Myocyte (in vitro differentiated cells): ENCODE results near the gene AGFG2. TPM values are rescaled to one million over a fixed set of nuclear protein-coding genes. Genes with fewer than 3 reads are reported as not detected.

ENCODE experiments used
- DNase-seq: peaks from one replicate; pipeline ENCODE4 v3.0.0-alpha.2; 2012; ENCODE audit warnings: low read depth
- total RNA-seq: library from RNA; depleted of rRNA; stranded (reverse); fragments of >200 nt; gene quantifications from 2 replicates; pipeline ENCODE4 v1.2.3, GENCODE V29; 2014

AGFG2 gene
- total RNA-seq, 1 donor from 2014 or later = 10.5 TPM

DNA sequence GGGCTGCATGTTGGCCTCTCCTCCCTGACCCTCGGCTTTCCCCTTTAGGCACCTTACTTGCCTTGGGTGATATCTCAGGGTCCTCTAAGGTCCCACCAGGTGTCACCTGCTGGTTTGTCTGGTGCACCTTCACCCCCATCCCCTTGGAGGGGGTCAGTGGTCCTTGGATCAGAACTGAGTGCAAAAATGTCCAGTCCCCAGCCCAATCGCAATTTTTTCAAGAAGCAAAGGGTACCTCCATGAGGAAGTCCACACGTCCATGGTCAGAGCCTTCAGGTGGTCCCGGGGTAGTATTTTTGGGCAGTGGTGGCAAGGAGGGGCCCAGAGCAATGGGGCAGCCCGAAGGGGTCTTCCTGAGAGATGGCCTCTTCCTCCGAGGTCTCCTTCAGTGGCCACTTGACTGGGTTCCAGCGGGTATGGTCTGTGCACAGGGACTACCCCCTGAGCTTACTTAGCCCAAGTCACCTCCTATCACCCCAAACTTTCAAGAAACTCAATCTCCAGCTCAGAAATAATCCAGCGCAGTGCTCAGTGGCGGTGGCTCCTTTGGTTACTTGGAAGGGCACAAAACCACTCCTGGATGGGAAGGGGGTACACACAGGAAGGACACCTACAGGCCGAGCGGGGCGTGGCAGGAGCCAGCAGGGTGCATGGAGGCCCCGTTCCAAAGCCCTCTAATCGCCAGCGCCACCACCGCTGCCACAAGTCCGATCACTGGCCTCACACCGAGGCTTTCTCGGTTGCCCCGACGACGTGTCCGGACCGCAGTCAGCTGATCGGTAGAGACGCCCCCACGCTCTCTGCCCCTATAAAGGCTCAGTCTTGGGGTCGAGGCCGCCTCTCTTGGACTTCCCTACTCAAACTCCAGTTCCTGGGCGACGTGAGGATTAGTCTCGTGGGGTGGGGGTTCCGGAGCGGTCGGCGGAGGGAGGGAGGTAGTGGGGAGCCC lies 30.2 kb downstream of the AGFG2 start:
- no peak for DNase-seq

GRCh38 chr7:100570954-100571828 lies 32.2 kb downstream of the AGFG2 start:
- DNase-seq = no peak

DNA sequence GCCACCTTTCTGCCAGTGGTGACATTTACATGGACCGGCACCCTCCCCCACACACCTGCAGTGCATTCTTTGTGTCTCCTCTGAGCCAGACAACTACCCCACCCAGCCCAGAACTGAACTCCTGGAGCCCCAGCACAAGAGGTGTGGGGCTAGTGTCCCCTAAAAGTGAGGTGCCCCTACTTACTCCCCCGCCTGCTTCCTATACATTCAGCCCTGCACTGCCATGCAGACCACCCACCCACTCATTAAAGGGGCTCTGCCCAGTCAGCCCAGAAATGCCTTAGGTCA lies 32.8 kb downstream of the AGFG2 start:
- DNase-seq = no peak

DNA sequence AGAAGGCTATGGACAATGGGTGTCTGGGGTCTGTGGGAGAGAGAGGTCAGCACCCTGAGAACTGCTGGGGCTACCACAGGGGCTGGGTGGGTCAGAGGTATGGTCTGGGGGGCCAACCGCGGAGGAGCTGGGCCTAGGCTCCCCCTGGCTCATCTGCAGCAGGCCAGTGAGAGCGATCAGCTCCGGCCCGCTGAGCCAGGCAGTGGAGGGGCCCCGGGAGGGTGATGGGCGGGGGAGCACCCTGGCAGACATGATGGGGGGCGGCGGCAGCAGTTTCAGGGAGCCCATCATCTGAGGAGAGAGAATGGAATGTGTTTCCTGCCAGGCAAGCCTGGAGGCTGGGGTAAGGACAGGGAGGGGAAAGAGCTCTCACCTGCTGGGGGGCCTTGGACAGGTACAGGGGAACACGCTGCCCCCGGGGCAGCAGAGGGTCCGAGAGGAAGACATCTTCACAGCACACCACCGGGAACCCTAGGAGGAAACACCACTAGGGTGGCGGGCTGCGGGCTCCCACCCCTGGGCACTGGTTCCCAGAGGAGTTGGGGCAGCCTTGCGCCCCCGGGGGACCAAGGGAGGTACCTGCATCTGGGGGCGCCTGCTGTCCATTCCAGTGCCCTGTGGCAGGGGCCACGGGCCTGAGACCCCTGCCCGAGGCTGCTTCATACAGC lies 33.4 kb downstream of the AGFG2 start:
- DNase-seq = no peak

GRCh38 chr7:100572949-100573675 lies 34.1 kb downstream of the AGFG2 start:
- no peak for DNase-seq

DNA sequence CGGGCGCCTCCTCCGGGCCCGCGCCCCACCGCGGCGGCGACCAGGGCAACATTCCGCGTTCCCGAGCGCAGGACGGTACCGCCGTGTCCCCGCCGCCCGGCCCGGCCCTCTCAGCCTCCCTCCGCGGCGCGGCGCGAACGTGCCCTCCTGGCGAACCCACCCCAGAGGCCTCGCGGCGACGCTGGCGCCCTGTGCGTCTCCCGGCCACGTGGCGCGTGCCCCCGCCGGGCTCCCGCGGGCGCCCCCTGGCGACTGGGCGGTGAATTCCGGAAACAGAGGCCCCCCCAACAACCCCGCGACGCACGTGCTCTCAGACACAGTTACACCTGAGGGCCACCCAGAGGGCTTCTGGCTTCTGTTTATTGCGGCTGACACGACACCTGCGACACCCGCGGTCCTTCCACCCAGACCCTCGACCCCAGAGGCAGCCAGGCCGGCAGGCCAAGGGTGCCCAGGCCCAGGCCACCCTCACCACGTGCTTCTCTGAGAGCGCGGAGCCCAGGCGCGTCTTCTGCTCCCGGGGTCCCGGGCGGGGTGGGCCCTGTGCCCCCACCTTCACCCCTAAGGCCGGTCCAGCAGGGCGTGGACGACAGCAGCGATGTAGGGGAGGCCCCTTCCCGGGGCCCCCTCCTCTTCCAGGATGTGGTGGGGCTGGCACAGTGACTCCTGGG lies 34.8 kb downstream of the AGFG2 start, which contains the start of gene SAP25:
Gene SAP25, minus strand, starts transcription at position 210 of the 671 bp plus-strand sequence. Its CDS starts 158 bp downstream, at position 52.
- no peak for DNase-seq

GRCh38 chr7:100574362-100575205 lies 35.6 kb downstream of the AGFG2 start:
- DNase-seq = no peak

GRCh38 chr7:100575206-100575631 lies 36.2 kb downstream of the AGFG2 start:
- no peak for DNase-seq

DNA sequence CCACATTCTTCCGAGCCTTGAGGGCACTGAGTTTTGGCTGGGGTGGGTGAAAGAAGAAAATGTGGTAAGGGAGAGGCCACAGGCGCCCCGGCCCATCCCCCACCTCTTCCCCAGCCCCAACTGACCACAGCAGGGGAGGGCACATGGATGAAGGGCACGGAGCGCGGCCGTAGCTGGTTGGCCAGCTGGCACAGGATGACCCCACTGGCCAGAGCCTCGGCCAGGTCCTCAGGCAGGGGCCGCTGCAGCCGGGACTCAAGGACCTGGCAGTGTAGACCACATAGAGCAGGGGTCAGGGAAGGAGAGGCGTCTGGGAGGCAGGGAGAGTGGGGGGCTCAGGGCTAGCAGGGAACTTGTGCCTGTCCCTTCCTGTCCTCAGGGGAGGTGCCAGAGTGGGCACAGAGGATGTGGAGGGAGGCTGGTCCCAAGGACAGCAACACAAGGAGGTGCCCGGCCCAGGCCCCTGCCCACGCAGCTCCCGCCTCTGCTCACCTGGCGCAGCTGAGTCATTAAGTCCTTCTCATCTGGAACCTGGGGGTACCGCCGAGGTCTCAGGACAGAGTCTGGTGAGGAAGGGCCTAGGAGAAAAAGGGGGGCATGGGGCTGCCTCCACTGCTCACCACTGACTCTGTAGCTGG lies 36.9 kb downstream of the AGFG2 start:
- DNase-seq = no peak

- no peak for DNase-seq
Measured at GRCh38 chr7:100576384-100576993, 37.5 kb downstream of the AGFG2 start.

DNA sequence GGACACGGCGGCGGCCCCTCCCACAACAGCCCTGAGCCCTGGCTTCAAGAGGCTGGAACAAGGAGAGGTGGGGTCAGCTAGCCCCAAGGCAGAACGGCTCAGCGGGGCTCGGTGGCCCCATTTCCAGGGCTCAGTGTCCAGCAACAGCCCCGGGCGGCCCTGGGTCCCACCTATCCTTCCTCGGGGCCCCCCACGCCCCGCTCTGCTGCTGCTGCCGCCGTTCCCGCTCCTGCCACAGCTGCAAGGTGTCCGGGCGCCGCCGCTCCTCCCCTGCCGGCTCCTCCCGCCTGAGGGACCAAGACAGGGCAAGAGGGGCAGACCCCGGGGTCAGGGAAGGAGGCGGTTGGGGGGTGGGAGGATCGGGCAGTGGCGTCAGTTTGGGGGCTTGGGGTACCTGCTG lies 38.1 kb downstream of the AGFG2 start:
- DNase-seq = no peak

DNA sequence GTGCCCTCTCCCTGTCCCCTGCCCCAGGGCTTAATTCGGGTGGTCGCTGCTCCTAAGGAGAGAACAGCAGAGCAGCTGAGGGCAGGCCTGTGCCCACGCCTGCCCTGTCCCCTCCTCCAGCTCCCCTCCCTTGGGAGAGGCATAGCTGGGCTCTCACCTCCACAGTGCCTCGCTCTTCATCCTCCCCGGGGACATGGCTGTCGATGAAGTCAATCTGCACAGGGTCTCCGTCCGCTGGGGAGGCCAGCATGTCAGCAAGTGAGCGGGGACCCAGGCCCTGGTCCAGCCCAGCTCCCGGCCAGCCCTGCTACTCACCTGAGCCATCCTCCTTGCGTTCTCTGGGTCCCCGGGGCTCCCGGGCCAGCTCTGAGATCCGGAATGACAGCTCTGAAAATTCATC lies 38.5 kb downstream of the AGFG2 start:
- no peak for DNase-seq

GRCh38 chr7:100578246-100579183 lies 39.5 kb downstream of the AGFG2 start:
- no peak for DNase-seq

DNA sequence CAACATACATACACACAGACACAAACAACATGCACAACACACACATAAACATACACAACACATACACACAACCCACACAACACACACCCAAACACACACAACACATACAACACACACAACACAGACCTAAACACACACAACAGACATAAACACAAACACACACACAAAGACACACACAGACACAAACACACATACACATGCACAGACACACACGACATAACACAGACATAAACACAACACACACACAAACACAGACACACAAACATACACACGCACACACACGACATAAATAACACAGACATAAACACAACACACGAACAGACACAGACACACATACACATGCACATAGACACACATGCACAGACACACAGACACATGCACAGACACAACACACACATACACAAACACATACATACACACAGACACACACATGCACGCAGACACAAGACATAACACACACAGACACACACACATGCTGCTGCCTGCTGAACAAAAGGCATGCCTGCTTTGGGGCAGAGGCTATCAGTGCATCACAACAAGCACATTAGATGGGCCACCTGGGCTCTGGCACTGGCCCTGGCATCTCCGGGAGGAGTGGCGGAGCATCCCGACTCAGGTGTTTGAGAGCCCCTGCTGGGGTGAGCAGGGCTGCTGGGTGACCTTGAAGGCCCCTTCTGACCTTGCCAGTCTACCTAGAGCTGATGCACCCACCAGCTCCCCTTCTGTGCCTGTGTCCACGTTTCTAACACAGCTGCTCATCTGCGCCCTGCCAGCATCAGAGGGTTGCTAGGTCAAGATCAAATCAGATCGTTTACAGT lies 41.7 kb downstream of the AGFG2 start:
- no peak for DNase-seq

GRCh38 chr7:100582041-100582579 lies 43.1 kb downstream of the AGFG2 start:
- no peak for DNase-seq

- DNase-seq = no peak
Measured at GRCh38 chr7:100582650-100583049, 43.6 kb downstream of the AGFG2 start.
